ENCODE data around the gene ZBTB39.
"Not testable (repeated sequence)": the region's sequence is repeated elsewhere in the genome, so short reads cannot be mapped to it uniquely, and the experiment has no call there.

The ZBTB39 gene

GRCh38 chr12:57029457-57029856 is 23.1 kb upstream of the ZBTB39 start:
- DNase-seq: no peak

- DNase-seq: no peak
Measured at GRCh38 chr12:57027805-57028153, 21.4 kb upstream of the ZBTB39 start.

GRCh38 chr12:57027011-57027804 is 20.9 kb upstream of the ZBTB39 start:
- peak; percentile 67 for DNase-seq

DNA sequence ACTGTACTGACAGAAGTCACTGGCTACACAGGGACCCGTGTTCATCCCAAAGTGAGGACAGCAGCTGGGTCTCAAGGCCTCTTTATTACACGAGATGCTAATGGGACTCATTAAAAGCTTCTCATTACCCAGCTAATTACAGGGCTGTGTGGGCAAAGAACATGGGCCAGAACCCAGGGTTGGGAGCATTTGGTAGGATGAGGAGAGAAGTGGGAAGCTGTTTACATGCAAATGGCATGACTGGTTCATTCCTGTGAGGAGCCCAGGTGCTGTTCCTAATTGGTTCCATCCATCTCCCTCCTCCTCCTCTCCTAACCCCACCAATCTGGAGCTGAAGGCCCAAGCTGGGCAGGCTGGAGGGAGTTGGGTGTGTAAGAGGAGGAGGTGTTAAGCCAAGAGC is 18.9 kb upstream of the ZBTB39 start:
- DNase-seq: no peak

- DNase-seq: not testable (repeated sequence)
Measured at GRCh38 chr12:57022324-57022723, 16.0 kb upstream of the ZBTB39 start.

- no peak for DNase-seq
Measured at GRCh38 chr12:57019983-57020719, 13.8 kb upstream of the ZBTB39 start.

DNA sequence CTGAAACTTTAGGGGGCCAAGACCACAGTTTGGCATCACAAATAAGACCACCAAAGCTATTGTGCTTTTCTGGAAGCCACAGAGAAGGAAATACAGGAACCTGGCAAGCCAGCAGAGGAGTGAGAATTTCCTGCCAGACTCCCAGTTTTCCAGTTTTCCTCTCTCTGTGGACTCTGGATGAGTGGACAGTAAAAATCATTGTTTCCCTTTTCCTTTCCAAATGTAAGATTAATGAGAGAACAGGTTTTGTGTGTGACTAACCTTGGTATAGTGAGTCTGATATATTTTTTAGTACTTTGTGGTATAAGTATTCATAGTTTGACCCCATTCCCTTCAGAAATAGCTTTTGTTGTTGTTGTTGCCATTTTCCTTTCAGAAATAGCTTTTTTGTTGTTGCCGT is 12.6 kb upstream of the ZBTB39 start:
- DNase-seq: no peak

- not testable (repeated sequence) for DNase-seq
Measured at GRCh38 chr12:57018353-57018752, 12.0 kb upstream of the ZBTB39 start.

- no peak for DNase-seq
Measured at GRCh38 chr12:57016348-57016747, 10.0 kb upstream of the ZBTB39 start, which contains the start of gene TAC3. Gene TAC3, minus strand, starts transcription at chr12:57016529. Its CDS starts 732 bp downstream, at chr12:57015797.

DNA sequence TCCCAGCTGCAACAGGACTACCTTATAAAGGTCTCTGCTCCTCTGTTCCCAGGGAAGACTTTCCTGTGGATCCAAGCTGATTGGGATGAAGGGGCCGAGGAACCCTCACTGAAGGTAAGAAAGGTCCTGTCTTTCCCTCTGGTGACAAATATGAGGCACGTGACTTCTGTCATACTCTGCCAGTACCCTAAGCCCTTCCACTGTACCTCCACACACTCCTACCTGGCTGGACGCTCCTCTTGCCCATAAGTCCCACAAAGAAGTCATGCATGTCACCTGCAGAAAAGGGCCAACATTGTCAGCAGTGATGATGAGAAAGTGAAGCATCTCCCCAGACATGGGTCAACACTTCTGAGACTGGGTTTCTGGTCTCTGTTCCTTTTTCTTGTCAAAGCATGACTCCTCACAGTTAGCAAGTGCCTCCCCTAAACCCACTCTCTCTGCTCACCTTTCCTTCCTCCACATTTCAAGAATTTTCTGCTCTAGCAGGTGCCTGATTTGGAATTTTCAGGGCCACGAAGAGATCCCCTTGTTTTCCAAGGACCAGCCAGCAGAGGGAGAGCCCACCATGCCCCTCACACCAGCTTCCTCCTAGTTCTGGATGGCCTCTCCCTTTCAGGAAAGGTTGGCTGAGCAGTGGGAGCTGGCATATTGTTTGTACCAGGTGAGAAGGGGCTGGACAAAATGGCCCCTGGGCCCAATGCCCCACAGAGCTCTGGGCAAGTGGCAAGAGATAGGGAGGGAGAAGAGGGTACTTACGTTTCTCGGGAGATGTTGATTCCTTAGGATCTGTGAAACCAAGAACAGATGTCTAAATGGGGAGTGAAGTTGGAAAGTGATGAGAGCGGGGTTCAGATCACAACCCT is 6.5 kb upstream of the ZBTB39 start:
- no peak for DNase-seq

GRCh38 chr12:57011438-57012424 is 5.4 kb upstream of the ZBTB39 start:
- no peak for DNase-seq

GRCh38 chr12:57010627-57011247 is 4.4 kb upstream of the ZBTB39 start:
- no peak for DNase-seq

DNA sequence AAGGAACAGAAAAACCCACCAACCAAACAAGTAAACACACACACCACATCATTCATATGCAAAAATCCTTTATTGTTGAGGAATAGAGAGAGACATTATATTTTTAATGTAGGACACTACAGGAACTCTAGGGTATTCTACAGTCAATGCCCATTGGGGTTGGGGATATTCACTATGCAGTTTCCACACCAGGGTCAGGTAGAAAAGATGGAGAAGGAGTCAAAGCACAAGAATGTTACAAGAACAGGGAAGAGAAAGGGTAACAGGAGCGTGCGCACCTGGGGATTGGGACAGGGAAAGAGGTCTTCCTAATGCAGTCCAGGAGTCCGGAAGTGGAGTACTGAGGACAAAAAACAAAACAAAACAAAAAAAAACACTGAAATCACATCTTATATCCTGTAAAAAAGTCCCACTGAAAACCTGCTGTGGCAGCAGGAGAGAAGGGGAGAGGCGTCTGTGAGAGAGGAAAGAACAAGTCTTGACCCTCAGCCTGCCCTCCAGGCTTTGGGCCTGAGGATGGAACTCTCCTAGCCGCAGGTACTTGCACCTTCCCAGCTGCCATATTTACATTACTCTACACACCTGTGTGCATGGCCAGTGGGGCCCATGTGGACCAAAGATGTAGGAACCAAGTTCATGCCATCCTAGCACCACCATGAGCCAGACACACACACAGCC is 3.7 kb upstream of the ZBTB39 start:
- no peak for DNase-seq

- DNase-seq: no peak
Measured at GRCh38 chr12:57008178-57008577, 1.8 kb upstream of the ZBTB39 start.

GRCh38 chr12:57006809-57007475 is 596 bp upstream of the ZBTB39 start:
- DNase-seq: no peak

- no peak for DNase-seq
Measured at GRCh38 chr12:57004651-57005050, 1.7 kb downstream of the ZBTB39 start.

DNA sequence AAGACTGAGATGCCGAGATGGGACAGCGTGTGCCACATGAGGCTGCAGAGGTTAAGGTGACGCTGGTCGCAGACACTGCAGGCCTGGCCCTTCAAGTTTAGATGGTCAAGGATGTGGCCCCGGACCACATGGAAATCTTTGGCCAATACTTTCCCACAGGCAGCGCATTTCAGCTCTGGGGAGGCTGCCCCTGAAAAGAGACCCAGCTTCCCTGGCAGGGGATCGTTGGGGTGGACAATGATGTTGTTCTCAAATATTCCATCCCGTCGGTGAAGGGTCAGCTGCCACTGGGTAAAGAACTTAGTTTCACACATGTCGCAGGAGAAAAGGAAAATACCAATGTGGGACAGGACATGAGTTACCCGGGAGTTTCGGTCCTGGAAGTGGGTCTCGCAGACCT is 3.0 kb downstream of the ZBTB39 start:
- no peak for DNase-seq

- DNase-seq: peak; percentile 85
Measured at GRCh38 chr12:57001448-57001906, 4.9 kb downstream of the ZBTB39 start.

DNA sequence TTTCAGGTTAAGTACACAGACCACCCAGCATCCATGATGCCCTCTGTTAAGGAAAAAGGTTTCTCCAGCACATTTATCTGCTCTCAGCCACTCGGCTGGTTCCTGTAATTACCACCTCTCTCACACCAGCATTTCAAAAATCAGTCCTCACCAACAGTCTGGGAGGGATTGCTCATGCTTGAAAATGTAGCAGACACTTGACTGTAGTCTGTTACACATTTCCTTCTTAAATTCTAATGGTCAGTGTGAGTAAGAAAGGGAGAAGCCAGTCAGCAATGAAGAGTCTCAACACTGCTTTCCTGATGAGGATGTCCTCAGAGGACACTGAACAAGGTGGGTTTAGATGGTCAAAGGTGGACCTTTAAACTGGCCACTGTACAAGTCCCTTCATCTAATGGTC is 6.0 kb downstream of the ZBTB39 start:
- no peak for DNase-seq

DNA sequence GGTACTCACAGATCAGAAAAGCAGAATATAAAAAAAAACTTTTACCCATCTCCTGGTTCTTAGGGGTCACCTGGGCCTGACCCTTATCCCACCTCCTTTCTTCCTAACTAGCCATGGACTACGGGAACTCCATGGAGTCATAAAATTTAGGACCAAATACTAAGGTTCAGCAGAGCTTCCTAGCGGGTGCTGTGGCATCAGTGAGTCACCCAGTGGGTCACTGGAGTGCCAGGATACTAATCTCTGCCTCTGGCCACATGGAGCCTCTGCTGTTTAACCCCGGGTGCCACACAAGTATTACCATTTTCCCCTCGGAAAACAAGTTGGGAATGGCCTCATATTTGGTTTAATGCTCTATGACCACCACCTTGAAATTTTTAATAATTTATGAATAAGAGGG is 6.9 kb downstream of the ZBTB39 start:
- peak; percentile 41 for DNase-seq
